Naive thymus-derived CD8-positive, alpha-beta T cell (primary cell): ENCODE results near the gene EPS8L2. TPM values are rescaled to one million over a fixed set of nuclear protein-coding genes. Genes with fewer than 3 reads are reported as not detected.
A peak's percentile ranks its signal among the peaks of the same experiment; 100 is the strongest.

Experiments used
- ATAC-seq, 2 donors: fragments of 150-1000 bp; cut with Tn5 transposase in 1 of 2; sonication (Bioruptor Pico), chemical (Tn5 transposase) in 1 of 2; 1 replicate in 1 of 2; 2 replicates in 1 of 2; pipeline ENCODE4 v1.10.0; 2021; ENCODE audit warnings: mild to moderate bottlenecking in 2 of 2, moderate library complexity in 2 of 2
- POLR2A ChIA-PET: fragments of 350-600 bp; sonication (Branson Sonifier 250); formaldehyde crosslinking; loops from one replicate; lab custom pipeline; 2021; ENCODE audit warnings: antibody characterized with exemption; lab: Charles Lee
- DNase-seq, 10 donors: peaks; one replicate each; pipeline versions ENCODE4 v3.0.0 to v3.0.0-alpha.2; 2020 to 2022
- H3K27ac Mint-ChIP-seq, 10 donors: one replicate each; pipeline ENCODE4 v1.8.0; 2020 to 2022; ENCODE audit warnings: mild to moderate bottlenecking in 10 of 10, mixed read lengths in 10 of 10, moderate library complexity in 4 of 10, inconsistent platforms in 1 of 10
- H3K27me3 Mint-ChIP-seq, 5 donors: one replicate each; pipeline ENCODE4 v1.8.0; 2021 to 2022; ENCODE audit warnings: mixed read lengths in 5 of 5
- H3K36me3 Mint-ChIP-seq, 3 donors: one replicate each; pipeline ENCODE4 v1.8.0; 2020 to 2022; ENCODE audit warnings: mixed read lengths in 3 of 3, mild to moderate bottlenecking in 2 of 3, inconsistent platforms in 1 of 3
- H3K4me1 Mint-ChIP-seq, 4 donors: one replicate each; pipeline ENCODE4 v1.8.0; 2021 to 2022; ENCODE audit warnings: mixed read lengths in 4 of 4
- H3K4me3 Mint-ChIP-seq, 10 donors: one replicate each; pipeline ENCODE4 v1.8.0; 2020 to 2022; ENCODE audit warnings: mild to moderate bottlenecking in 10 of 10, mixed read lengths in 10 of 10, moderate library complexity in 6 of 10, inconsistent platforms in 1 of 10
- H3K9me3 Mint-ChIP-seq, 9 donors: one replicate each; pipeline ENCODE4 v1.8.0; 2020 to 2022; ENCODE audit warnings: mixed read lengths in 9 of 9, mild to moderate bottlenecking in 3 of 9, inconsistent platforms in 1 of 9, moderate library complexity in 1 of 9
- polyA plus RNA-seq, 3 donors: library from polyadenylated mRNA; unstranded; fragments of 300-500 nt; fragmentation: Illumina TruSeq; gene quantifications; one replicate each; pipeline ENCODE4 v1.2.3, GENCODE V29; 2021
- total RNA-seq, 8 experiments: library from RNA in 2 of 8; stranded (reverse) in 2 of 8; gene quantifications; one replicate each; pipeline ENCODE4 v1.2.3 and lab custom pipeline; 2021 to 2026

Gene EPS8L2
- total and polyA plus RNA-seq, 5 experiments from 2014 or later, result 8.2 to 20.4 (median 9.7) TPM

DNA sequence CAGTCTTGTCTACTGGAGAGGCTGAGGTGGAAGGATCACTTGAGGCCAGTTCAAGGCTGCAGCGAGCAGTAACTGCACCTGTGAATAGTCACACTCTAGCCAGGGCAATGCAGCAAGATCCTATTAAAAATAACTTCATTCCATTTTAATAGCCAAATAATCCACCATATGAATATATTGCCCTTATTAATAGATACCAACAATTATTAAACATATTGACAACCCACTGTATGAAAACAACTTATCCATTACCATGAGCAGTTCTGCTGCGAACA, 60.8 kb downstream of the EPS8L2 start:
- DNase-seq, result no peak
- no peaks in the 10 kb centered on the region for H3K27me3 Mint-ChIP-seq
- H3K36me3 Mint-ChIP-seq, result peaks cover 0 to 28% (median 0%) of the 10 kb centered on the region in 3 donors
- no peak overlapping the region for H3K27ac Mint-ChIP-seq
- no peak overlapping the region for H3K4me3 Mint-ChIP-seq
- no peaks in the 10 kb centered on the region for H3K9me3 Mint-ChIP-seq
- H3K4me1 Mint-ChIP-seq, result peaks cover 0 to 3% (median 1%) of the 10 kb centered on the region in 4 donors
- POLR2A ChIA-PET, result no interaction called here
- no peak for ATAC-seq

DNA sequence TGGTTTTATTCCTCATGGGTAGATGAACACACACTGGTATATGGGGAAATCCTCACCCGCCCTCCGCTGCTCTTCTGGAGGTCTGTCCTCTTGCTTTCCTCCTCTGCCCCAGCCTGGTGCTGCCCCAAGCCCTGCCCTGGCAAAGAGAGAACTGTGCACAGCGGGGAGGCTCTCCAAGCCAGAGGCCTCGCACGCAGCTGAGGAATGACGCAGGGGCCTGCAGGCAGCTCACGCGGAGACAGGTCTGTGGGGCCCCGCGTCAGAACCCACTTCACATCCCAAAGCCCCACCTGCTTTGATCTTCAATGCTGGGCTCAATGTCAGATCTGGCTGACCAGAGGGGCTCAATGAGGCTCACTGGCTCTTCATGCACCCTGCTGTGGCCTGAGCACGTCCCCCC, 61.2 kb downstream of the EPS8L2 start:
- Mint-ChIP-seq H3K4me3 (no peak overlapping the region), H3K27ac (no peak overlapping the region), H3K9me3 (no peaks in the 10 kb centered on the region), H3K27me3 (no peaks in the 10 kb centered on the region), H3K4me1 (peaks cover 0 to 3% (median 1%) of the 10 kb centered on the region in 4 donors), H3K36me3 (peaks cover 0 to 25% (median 0%) of the 10 kb centered on the region in 3 donors)
- DNase-seq (no peak), ATAC-seq (no peak)
- POLR2A ChIA-PET, result no interaction called here

DNA sequence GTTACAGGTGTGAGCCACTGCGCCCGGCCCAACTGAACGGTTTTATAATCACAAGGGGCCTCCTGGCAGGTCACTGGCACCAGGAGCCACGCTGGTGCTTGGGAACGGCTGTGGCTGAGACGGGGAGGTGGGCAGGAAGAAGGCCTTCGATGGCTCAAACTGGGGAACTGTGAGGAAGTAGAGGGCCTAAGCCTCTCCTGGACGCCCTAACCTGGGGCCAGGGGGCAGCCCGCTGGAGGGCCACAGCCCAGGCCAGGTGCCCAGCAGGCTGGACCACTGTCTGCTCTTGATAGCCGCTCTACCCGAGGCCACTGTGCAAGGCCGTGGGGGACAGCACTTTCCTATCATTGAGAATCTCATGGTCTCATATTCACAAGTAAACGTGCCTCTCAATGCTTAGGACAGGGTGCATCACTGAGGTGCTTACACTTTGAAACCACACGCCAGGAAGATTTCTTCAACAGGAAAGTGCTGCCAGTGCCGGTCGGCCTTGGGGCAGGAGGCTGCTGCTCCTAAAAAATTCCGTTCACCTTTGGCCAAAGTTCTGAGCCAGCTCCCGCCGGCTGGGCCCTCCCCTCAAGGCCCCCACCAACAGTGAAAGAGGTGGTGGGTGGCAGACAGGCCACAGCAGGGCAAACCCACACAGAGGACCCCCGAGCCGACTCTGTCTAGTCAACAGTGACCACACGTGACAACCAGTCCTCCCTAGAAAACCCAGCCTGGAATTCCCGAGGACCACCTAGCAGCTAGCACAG, 64.0 kb downstream of the EPS8L2 start:
- no peak overlapping the region for H3K4me3 Mint-ChIP-seq
- H3K9me3 Mint-ChIP-seq, result no peaks in the 10 kb centered on the region
- peaks cover 0 to 13% (median 0%) of the 10 kb centered on the region in 3 donors for H3K36me3 Mint-ChIP-seq
- H3K27me3 Mint-ChIP-seq, result no peaks in the 10 kb centered on the region
- no peak for DNase-seq
- ATAC-seq, result no peak
- POLR2A ChIA-PET, result no interaction called here
- peaks cover 0 to 10% (median 6%) of the 10 kb centered on the region in 4 donors for H3K4me1 Mint-ChIP-seq
- H3K27ac Mint-ChIP-seq, result no peak overlapping the region

GRCh38 chr11:770642-771616, 64.9 kb downstream of the EPS8L2 start:
- Mint-ChIP-seq H3K4me3 (no peak overlapping the region), H3K36me3 (peaks cover 0 to 9% (median 0%) of the 10 kb centered on the region in 3 donors), H3K4me1 (peaks cover 2 to 14% (median 12%) of the 10 kb centered on the region in 4 donors), H3K27ac (no peak overlapping the region), H3K27me3 (no peaks in the 10 kb centered on the region), H3K9me3 (no peaks in the 10 kb centered on the region)
- no peak for ATAC-seq
- DNase-seq, result no peak
- POLR2A ChIA-PET, result no interaction called here

GRCh38 chr11:771617-772204, 65.7 kb downstream of the EPS8L2 start:
- Mint-ChIP-seq H3K4me1 (peaks cover 5 to 20% (median 18%) of the 10 kb centered on the region in 4 donors), H3K36me3 (peaks cover 0 to 9% (median 0%) of the 10 kb centered on the region in 3 donors), H3K27me3 (no peaks in the 10 kb centered on the region), H3K4me3 (no peak overlapping the region), H3K27ac (no peak overlapping the region), H3K9me3 (no peaks in the 10 kb centered on the region)
- DNase-seq (no peak), ATAC-seq (no peak)
- POLR2A ChIA-PET, result no interaction called here

- Mint-ChIP-seq H3K4me3 (no peak overlapping the region), H3K4me1 (peaks cover 5 to 20% (median 18%) of the 10 kb centered on the region in 4 donors), H3K27ac (no peak overlapping the region), H3K9me3 (no peaks in the 10 kb centered on the region), H3K27me3 (no peaks in the 10 kb centered on the region), H3K36me3 (peaks cover 0 to 9% (median 0%) of the 10 kb centered on the region in 3 donors)
- DNase-seq (no peak), ATAC-seq (no peak)
- POLR2A ChIA-PET, result no interaction called here
Observed at GRCh38 chr11:772429-773390, 66.7 kb downstream of the EPS8L2 start.

- ATAC-seq (no peak), DNase-seq (no peak)
- Mint-ChIP-seq H3K4me3 (no peak overlapping the region), H3K36me3 (peaks cover 0 to 9% (median 0%) of the 10 kb centered on the region in 3 donors), H3K27ac (no peak overlapping the region), H3K27me3 (no peaks in the 10 kb centered on the region), H3K9me3 (no peaks in the 10 kb centered on the region), H3K4me1 (peaks cover 5 to 27% (median 20%) of the 10 kb centered on the region in 4 donors)
- POLR2A ChIA-PET, result no interaction called here
Observed at GRCh38 chr11:773425-773824, 67.4 kb downstream of the EPS8L2 start.

GRCh38 chr11:773830-774229, 67.8 kb downstream of the EPS8L2 start:
- H3K36me3 Mint-ChIP-seq, result peaks cover 0 to 9% (median 0%) of the 10 kb centered on the region in 3 donors
- no peak overlapping the region for H3K27ac Mint-ChIP-seq
- no peak overlapping the region for H3K4me3 Mint-ChIP-seq
- peaks cover 5 to 28% (median 21%) of the 10 kb centered on the region in 4 donors for H3K4me1 Mint-ChIP-seq
- no peak for DNase-seq
- no peaks in the 10 kb centered on the region for H3K27me3 Mint-ChIP-seq
- H3K9me3 Mint-ChIP-seq, result no peaks in the 10 kb centered on the region
- POLR2A ChIA-PET, result no interaction called here
- no peak for ATAC-seq

- Mint-ChIP-seq H3K27ac (peak overlapping the region in 3 of 10 donors; percentile 60 to 83 (median 74)), H3K4me1 (peaks cover 5 to 35% (median 22%) of the 10 kb centered on the region in 4 donors), H3K4me3 (peak overlapping the region; percentile 59 to 85 (median 70)), H3K9me3 (no peaks in the 10 kb centered on the region), H3K27me3 (no peaks in the 10 kb centered on the region), H3K36me3 (peaks cover 0 to 3% (median 0%) of the 10 kb centered on the region in 3 donors)
- DNase-seq, result no peak
- no peak for ATAC-seq
- POLR2A ChIA-PET, result interaction anchor here (0.9 to 3.1 kb wide), 3 partner anchors 44 to 215 kb away, joined by 3 to 10 read pairs (median 3); partner anchors contain the start of genes LMNTD2 and PNPLA2
Observed at GRCh38 chr11:774873-775592, 69.0 kb downstream of the EPS8L2 start.

- POLR2A ChIA-PET, result interaction anchor here (0.9 to 3.1 kb wide), 7 partner anchors 10 to 216 kb away, joined by 3 to 10 read pairs (median 4); partner anchors contain the start of genes LMNTD2, PHRF1 and PNPLA2
- ATAC-seq, result no peak
- H3K9me3 Mint-ChIP-seq, result no peaks in the 10 kb centered on the region
- no peaks in the 10 kb centered on the region for H3K36me3 Mint-ChIP-seq
- H3K27ac Mint-ChIP-seq, result peak overlapping the region in 7 of 10 donors; percentile 43 to 87 (median 69)
- H3K27me3 Mint-ChIP-seq, result no peaks in the 10 kb centered on the region
- DNase-seq, result no peak
- H3K4me1 Mint-ChIP-seq, result peaks cover 5 to 37% (median 22%) of the 10 kb centered on the region in 4 donors
- H3K4me3 Mint-ChIP-seq, result peak overlapping the region; percentile 69 to 91 (median 76)
Observed at GRCh38 chr11:776263-776560, 70.2 kb downstream of the EPS8L2 start.
